Endothelial cell of umbilical vein (primary cell): ENCODE measurements around the gene MAB21L2. TPM values are rescaled to one million over a fixed set of nuclear protein-coding genes. Genes with fewer than 3 reads are reported as not detected.

Source experiments
- BruUV-seq: library from RNA; stranded (reverse); fragments of 400-500 nt; replicated peaks from 2 replicates; lab custom pipeline; 2021; lab: Mats Ljungman, UMichigan
- CTCF ChIA-PET: fragments of 300-600, 350-600 bp; sonication (Branson Sonifier 250); formaldehyde crosslinking; loops from one replicate; lab custom pipeline; 2021; ENCODE audit warnings: antibody characterized with exemption, inconsistent platforms; lab: Charles Lee
- POLR2A ChIA-PET: fragments of 300-600, 350-600 bp; sonication (Branson Sonifier 250); formaldehyde crosslinking; loops from one replicate; lab custom pipeline; 2021; ENCODE audit warnings: antibody characterized with exemption, inconsistent platforms; lab: Charles Lee
- DNase-seq: peaks from one replicate; pipeline ENCODE4 v3.0.0-alpha.2; 2011; ENCODE audit warnings: low read depth, low spot score
- FAIRE-seq: peaks from 2 replicates; lab custom pipeline; 2011; peaks lifted over from hg19 to GRCh38; lab: Jason Lieb, UNC
- H2AFZ ChIP-seq: 2 replicates; pipeline ENCODE4 v1.6.0; 2012; ENCODE audit warnings: low read depth, low read length, control low read depth, inconsistent platforms
- H3K27ac ChIP-seq: 2 replicates; pipeline ENCODE4 v1.5.1; 2011; ENCODE audit warnings: low read depth, mild to moderate bottlenecking, control low read depth, low read length, moderate library complexity; ENCODE audit not compliant: insufficient read depth
- H3K27me3 ChIP-seq, 2 experiments: 2 replicates each; pipeline versions ENCODE4 v1.6.0 to v1.6.1; 2011; ENCODE audit warnings: low read length in 2 of 2, mixed read lengths in 1 of 2; ENCODE audit not compliant: control insufficient read depth in 2 of 2, insufficient read depth in 2 of 2
- H3K36me3 ChIP-seq, 2 experiments: 2 replicates in 1 of 2; 3 replicates in 1 of 2; pipeline ENCODE4 v1.5.1; 2011; ENCODE audit warnings: low read length in 2 of 2, mild to moderate bottlenecking in 1 of 2, moderate library complexity in 1 of 2; ENCODE audit not compliant: control insufficient read depth in 2 of 2, insufficient read depth in 2 of 2; ENCODE audit errors: extremely low read depth in 1 of 2
- H3K4me1 ChIP-seq: 3 replicates; pipeline ENCODE4 v1.5.1; 2011; ENCODE audit warnings: mild to moderate bottlenecking, low read length; ENCODE audit not compliant: control insufficient read depth, insufficient read depth; ENCODE audit errors: extremely low read depth
- H3K4me2 ChIP-seq: 2 replicates; pipeline ENCODE4 v1.6.1; 2011; ENCODE audit warnings: low read length, control low read depth, mixed read lengths; ENCODE audit not compliant: insufficient read depth
- H3K4me3 ChIP-seq, 3 experiments: fragments of 200-600 bp in 1 of 3; sonication (generic), shearing (Covaris generic) in 1 of 3; replicated peaks in 1 of 3; 2 replicates each; pipeline ENCODE4 v1.5.1; 2011 to 2016; ENCODE audit warnings: control low read depth in 3 of 3, low read length in 3 of 3, mild to moderate bottlenecking in 2 of 3, inconsistent platforms in 1 of 3, low read depth in 1 of 3, moderate library complexity in 1 of 3; ENCODE audit not compliant: insufficient read depth in 1 of 3
- H3K79me2 ChIP-seq: 2 replicates; pipeline ENCODE4 v1.6.0; 2012; ENCODE audit warnings: low read length, inconsistent platforms; ENCODE audit not compliant: control insufficient read depth, insufficient read depth
- H3K9ac ChIP-seq: replicated peaks from 2 replicates; pipeline ENCODE3; 2011; ENCODE audit warnings: low read length, control low read depth; ENCODE audit not compliant: insufficient read depth; ENCODE audit errors: extremely low read depth
- H3K9me1 ChIP-seq: replicated peaks from 3 replicates; pipeline ENCODE4 v1.6.0; 2011; ENCODE audit warnings: mild to moderate bottlenecking, low read length; ENCODE audit not compliant: control insufficient read depth, insufficient read depth; ENCODE audit errors: extremely low read depth
- H3K9me3 ChIP-seq: replicated peaks from 2 replicates; pipeline ENCODE4 v1.5.1; 2012; ENCODE audit warnings: low read length, inconsistent platforms; ENCODE audit not compliant: control insufficient read depth, insufficient read depth
- H4K20me1 ChIP-seq: replicated peaks from 2 replicates; pipeline ENCODE3; 2011; ENCODE audit warnings: mild to moderate bottlenecking, low read length; ENCODE audit not compliant: control insufficient read depth, insufficient read depth; ENCODE audit errors: extremely low read depth
- CTCF ChIP-seq, 2 donors: IDR thresholded peaks; 1 replicate in 1 of 2; 2 replicates in 1 of 2; pipeline ENCODE4 v1.5.1; 2011; ENCODE audit warnings: low read length in 2 of 2, mild to moderate bottlenecking in 2 of 2, moderate library complexity in 2 of 2, control low read depth in 1 of 2, inconsistent platforms in 1 of 2, low read depth in 1 of 2; ENCODE audit not compliant: insufficient read depth in 1 of 2; ENCODE audit errors: extremely low read depth in 1 of 2
- EZH2 ChIP-seq: IDR thresholded peaks from 2 replicates; pipeline ENCODE4 v1.6.1; 2012; ENCODE audit warnings: borderline replicate concordance, low read depth, mild to moderate bottlenecking, moderate library complexity, low read length, inconsistent platforms; ENCODE audit not compliant: severe bottlenecking
- FOS ChIP-seq: IDR thresholded peaks from 2 replicates; pipeline ENCODE4 v1.6.1; 2011; ENCODE audit warnings: mild to moderate bottlenecking, low read length, moderate library complexity, borderline replicate concordance; ENCODE audit not compliant: insufficient read depth
- GATA2 ChIP-seq: IDR thresholded peaks from 2 replicates; pipeline ENCODE4 v1.7.0; 2011; ENCODE audit warnings: low read depth, mild to moderate bottlenecking, moderate library complexity, mixed read lengths, low read length; ENCODE audit not compliant: insufficient read length, insufficient read depth
- JUN ChIP-seq: IDR thresholded peaks from 2 replicates; pipeline ENCODE4 v1.6.1; 2011; ENCODE audit warnings: borderline replicate concordance, low read depth; ENCODE audit not compliant: insufficient read length, insufficient read depth
- MAX ChIP-seq: IDR thresholded peaks from 2 replicates; pipeline ENCODE4 v1.6.1; 2011; ENCODE audit not compliant: insufficient read depth, insufficient read length
- MYC ChIP-seq: IDR thresholded peaks from one replicate; pipeline ENCODE4 v1.6.1; 2011; ENCODE audit warnings: mild to moderate bottlenecking, low read depth, low read length
- POLR2A ChIP-seq: IDR thresholded peaks from 2 replicates; pipeline ENCODE4 v1.6.1; 2012; ENCODE audit warnings: low read depth, mild to moderate bottlenecking, control low read depth, low read length
- POLR2AphosphoS5 ChIP-seq: IDR thresholded peaks from 2 replicates; pipeline ENCODE4 v1.6.1; 2012; ENCODE audit warnings: low read depth, mild to moderate bottlenecking, control low read depth, low read length, moderate library complexity; ENCODE audit not compliant: insufficient read depth
- dilution Hi-C: fragments of 300-500 bp; cut with MboI; formaldehyde crosslinking; loops from one replicate; pipeline ENCODE4 v1.15.0; 2019; ENCODE audit warnings: low sequenced_read_pairs; ENCODE audit not compliant: extremely low pct_ligation_motif_present
- intact Hi-C: fragments of 100-400 bp; cut with micrococcal nuclease; formaldehyde crosslinking; loops from one replicate; pipeline ENCODE4 v1.10.0; 2022
- polyA plus RNA-seq, 4 experiments: library from polyadenylated mRNA; depleted of rRNA in 3 of 4; stranded (reverse) in 3 of 4; unstranded in 1 of 4; fragments of >200 nt; gene quantifications; 2 replicates each; pipeline versions ENCODE4 v1.2.1 to v1.2.3, GENCODE V29; 2011 to 2012; ENCODE audit warnings: missing spikeins in 1 of 4
- total RNA-seq: library from RNA; stranded (reverse); gene quantifications from 2 replicates; pipeline ENCODE4 v1.2.3, GENCODE V29; 2021

MAB21L2 gene
- total and polyA plus RNA-seq, 2 donors (not counting 3 experiments of a cell fraction or from before 2014, with no cell fraction given): not detected

- no peak for DNase-seq
- dilution Hi-C loops (no loop called here), intact Hi-C loops (no loop called here)
- Histone ChIP-seq H3K9me3 (no peaks in the 10 kb centered on the region), H3K27ac (no peak overlapping the region), H3K4me3 (no peak overlapping the region), H4K20me1 (no peaks in the 10 kb centered on the region), H3K79me2 (no peaks in the 10 kb centered on the region), H3K27me3 (no peaks in the 10 kb centered on the region), H2AFZ (no peak overlapping the region), H3K9ac (no peak overlapping the region), H3K9me1 (no peaks in the 10 kb centered on the region), H3K36me3 (no peaks in the 10 kb centered on the region), H3K4me2 (no peak overlapping the region), H3K4me1 (no peaks in the 10 kb centered on the region)
- TF ChIP-seq EZH2 (no peak), MYC (no peak), FOS (no peak)
- ChIA-PET POLR2A (no interaction called here), CTCF (interaction anchor here (1.1 to 2.0 kb wide), 4 partner anchors 9 to 242 kb away, joined by 3 to 11 read pairs (median 5); no protein-coding TSS in a partner anchor)
- no peak for FAIRE-seq
- BruUV-seq: no TSS peak
These were observed 41.4 kb upstream of the MAB21L2 start for GRCh38 chr4:150540536-150540935.

GRCh38 chr4:150540959-150541360 lies 41.0 kb upstream of the MAB21L2 start:
- H2AFZ ChIP-seq: no peak overlapping the region
- dilution Hi-C loops (no loop called here), intact Hi-C loops (no loop called here)
- H4K20me1 ChIP-seq: no peaks in the 10 kb centered on the region
- DNase-seq (no peak), FAIRE-seq (no peak)
- TF ChIP-seq POLR2AphosphoS5: no peak
- no peak for TF ChIP-seq MYC
- TF ChIP-seq MAX: no peak
- no peak for TF ChIP-seq FOS
- TF ChIP-seq GATA2: no peak
- no peak for TF ChIP-seq POLR2A
- TF ChIP-seq JUN: no peak
- TF ChIP-seq EZH2: no peak
- TF ChIP-seq CTCF (IDR thresholded peaks at IDR 0.05; ENCODE audit: extremely low read depth in 1 of 2, insufficient read depth in 1 of 2, low read depth in 1 of 2, low read length in 2 of 2): no peak
- BruUV-seq: no TSS peak
- no peak overlapping the region for H3K27ac ChIP-seq
- no peaks in the 10 kb centered on the region for H3K4me1 ChIP-seq
- H3K27me3 ChIP-seq: no peaks in the 10 kb centered on the region
- H3K9me3 ChIP-seq: no peaks in the 10 kb centered on the region
- H3K36me3 ChIP-seq: no peaks in the 10 kb centered on the region
- no peaks in the 10 kb centered on the region for H3K9me1 ChIP-seq
- H3K79me2 ChIP-seq: no peaks in the 10 kb centered on the region
- CTCF ChIA-PET: interaction anchor here (1.1 to 2.0 kb wide), 5 partner anchors 9 to 243 kb away, joined by 3 to 11 read pairs (median 5); no protein-coding TSS in a partner anchor
- no peak overlapping the region for H3K4me3 ChIP-seq
- no peak overlapping the region for H3K4me2 ChIP-seq
- POLR2A ChIA-PET: interaction anchor here (0.6 kb wide), 1 partner anchor 170 kb away, joined by 4 read pairs; no protein-coding TSS in a partner anchor
- H3K9ac ChIP-seq: no peak overlapping the region
